B cell (primary cell): Measurements from ENCODE around the gene EEPD1. TPM values are rescaled to one million over a fixed set of nuclear protein-coding genes. Genes with fewer than 3 reads are reported as not detected.

Source experiments
- ATAC-seq: fragments of 200-7000 bp; cut with Tn5 transposase; one replicate; pipeline ENCODE4 v1.10.0; 2021; ENCODE audit warnings: low read depth, mild to moderate bottlenecking, moderate number of reproducible peaks, moderate library complexity
- CTCF ChIA-PET: fragments of 350-600 bp; sonication (Branson Sonifier 250); formaldehyde crosslinking; loops from one replicate; lab custom pipeline; 2021; ENCODE audit warnings: antibody characterized with exemption, inconsistent platforms; lab: Charles Lee
- POLR2A ChIA-PET: fragments of 350-600 bp; sonication (Branson Sonifier 250); formaldehyde crosslinking; loops from one replicate; lab custom pipeline; 2021; ENCODE audit warnings: antibody characterized with exemption; lab: Charles Lee
- DNase-seq: peaks from one replicate; pipeline ENCODE4 v3.0.0; 2013
- H2AFZ ChIP-seq: 2 replicates; pipeline ENCODE4 v1.6.1; 2012; ENCODE audit warnings: mild to moderate bottlenecking, low read depth, low read length; ENCODE audit not compliant: insufficient read depth, poor library complexity, severe bottlenecking
- H3K27ac ChIP-seq, 2 donors: 1 replicate in 1 of 2; 2 replicates in 1 of 2; pipeline ENCODE4 v1.5.1; 2012 to 2013; ENCODE audit warnings: low read length in 2 of 2, mild to moderate bottlenecking in 2 of 2, moderate library complexity in 1 of 2
- H3K27me3 ChIP-seq, 4 experiments: fragments of 200-600 bp in 1 of 4; sonication (generic) in 1 of 4; replicated peaks in 1 of 4; 1 replicate in 2 of 4; 2 replicates in 2 of 4; pipeline versions ENCODE4 v1.6.1 to v1.7.0; 2013 to 2016; ENCODE audit warnings: low read length in 3 of 4, mild to moderate bottlenecking in 2 of 4, mixed read lengths in 1 of 4, moderate library complexity in 1 of 4; ENCODE audit not compliant: insufficient read depth in 4 of 4, control insufficient read depth in 3 of 4; ENCODE audit errors: control extremely low read depth in 1 of 4
- H3K36me3 ChIP-seq, 2 experiments: replicated peaks in 1 of 2; 1 replicate in 1 of 2; 2 replicates in 1 of 2; pipeline versions ENCODE4 v1.6.1 to v1.7.1; 2013; ENCODE audit warnings: low read length in 1 of 2; ENCODE audit not compliant: insufficient read depth in 2 of 2, control insufficient read depth in 1 of 2; ENCODE audit errors: control extremely low read depth in 1 of 2, extremely low read depth in 1 of 2
- H3K4me1 ChIP-seq, 2 donors: fragments of 200-600 bp in 1 of 2; sonication (generic) in 1 of 2; 1 replicate in 1 of 2; 2 replicates in 1 of 2; pipeline versions ENCODE4 v1.5.1 to v1.6.1; 2013 to 2017; ENCODE audit warnings: low read length in 2 of 2; ENCODE audit not compliant: control insufficient read depth in 2 of 2, insufficient read depth in 2 of 2
- H3K4me2 ChIP-seq: replicated peaks from 2 replicates; pipeline ENCODE3; 2012; ENCODE audit warnings: mild to moderate bottlenecking, low read depth, low read length; ENCODE audit not compliant: poor library complexity, severe bottlenecking
- H3K4me3 ChIP-seq, 5 experiments: fragments of 200-600 bp in 1 of 5; sonication (generic) in 1 of 5; 1 replicate in 3 of 5; 2 replicates in 2 of 5; pipeline versions ENCODE4 v1.5.1 to v1.7.0; 2011 to 2016; ENCODE audit warnings: low read length in 4 of 5, mild to moderate bottlenecking in 4 of 5, low read depth in 2 of 5, control low read depth in 1 of 5, moderate library complexity in 1 of 5; ENCODE audit not compliant: insufficient read depth in 1 of 5; ENCODE audit errors: control extremely low read depth in 1 of 5, extremely low read depth in 1 of 5
- H3K79me2 ChIP-seq: fragments of 200-600 bp; sonication (generic); one replicate; pipeline ENCODE4 v1.6.0; 2016; ENCODE audit warnings: low read length; ENCODE audit not compliant: control insufficient read depth, insufficient read depth
- H3K9ac ChIP-seq: fragments of 200-600 bp; sonication (generic); 2 replicates; pipeline ENCODE4 v1.6.1; 2017; ENCODE audit warnings: mild to moderate bottlenecking, low read length, moderate library complexity
- H3K9me3 ChIP-seq, 3 donors: one replicate each; pipeline versions ENCODE4 v1.6.1 to v1.7.1; 2013; ENCODE audit warnings: low read length in 2 of 3; ENCODE audit not compliant: control insufficient read depth in 2 of 3, insufficient read depth in 1 of 3; ENCODE audit errors: control extremely low read depth in 1 of 3
- H4K20me1 ChIP-seq: 2 replicates; pipeline ENCODE4 v1.6.0; 2012; ENCODE audit warnings: mild to moderate bottlenecking, low read length; ENCODE audit not compliant: insufficient read depth, control insufficient read depth, poor library complexity, severe bottlenecking
- H3K27ac Mint-ChIP-seq: one replicate; pipeline ENCODE4 v1.8.0; 2021; ENCODE audit warnings: mixed read lengths
- H3K27me3 Mint-ChIP-seq: one replicate; pipeline ENCODE4 v1.8.0; 2021; ENCODE audit warnings: mixed read lengths
- H3K4me1 Mint-ChIP-seq: one replicate; pipeline ENCODE4 v1.8.0; 2021; ENCODE audit warnings: mixed read lengths
- H3K4me3 Mint-ChIP-seq: one replicate; pipeline ENCODE4 v1.8.0; 2021; ENCODE audit warnings: mixed read lengths
- H3K9me3 Mint-ChIP-seq: one replicate; pipeline ENCODE4 v1.8.0; 2022; ENCODE audit warnings: mixed read lengths; ENCODE audit not compliant: insufficient read depth
- CTCF ChIP-seq: fragments of 200-600 bp; IDR thresholded peaks from one replicate; pipeline ENCODE4 v1.8.0; 2022; ENCODE audit warnings: antibody characterized with exemption, mild to moderate bottlenecking
- EZH2 ChIP-seq: IDR thresholded peaks from 2 replicates; pipeline ENCODE4 v1.6.1; 2012; ENCODE audit warnings: borderline replicate concordance, low read depth, mild to moderate bottlenecking, moderate library complexity, low read length; ENCODE audit not compliant: insufficient read depth, poor library complexity, severe bottlenecking
- WGBS: methylation state at CpG from one replicate; pipeline ENCODE4 v1.1.5; 2013; ENCODE audit warnings: missing lambda C conversion rate; ENCODE audit not compliant: insufficient coverage; 5-methylcytosine and 5-hydroxymethylcytosine counted together
- intact Hi-C: fragments of 100-400 bp; cut with micrococcal nuclease; formaldehyde crosslinking; loops from one replicate; pipeline ENCODE4 v1.10.0; 2022
- polyA plus RNA-seq: library from polyadenylated mRNA; depleted of rRNA; stranded (reverse); fragments of >200 nt; gene quantifications from 2 replicates; pipeline ENCODE4 v1.2.3, GENCODE V29; 2012
- total RNA-seq, 2 donors: library from RNA; stranded (reverse); fragments of 120-200 nt in 1 of 2; gene quantifications; 1 replicate in 1 of 2; 2 replicates in 1 of 2; pipeline versions ENCODE4 v1.2.3 to v1.2.4, GENCODE V29; 2013 to 2022

EEPD1 gene
- total and polyA plus RNA-seq, 2 donors (not counting 1 experiment from before 2014, with no cell fraction given): 0.49 to 4.1 TPM

- Mint-ChIP-seq H3K4me3 (no peak overlapping the region), H3K27me3 (peaks cover 11% of the 10 kb centered on the region), H3K9me3 (no peaks in the 10 kb centered on the region), H3K27ac (no peak overlapping the region), H3K4me1 (no peaks in the 10 kb centered on the region)
- Histone ChIP-seq H3K4me2 (no peak overlapping the region), H2AFZ (no peak overlapping the region), H3K4me1 (no peaks in the 10 kb centered on the region), H3K9ac (no peak overlapping the region), H3K4me3 (no peak overlapping the region), H3K79me2 (no peaks in the 10 kb centered on the region), H4K20me1 (no peaks in the 10 kb centered on the region), H3K27me3 (no peaks in the 10 kb centered on the region), H3K27ac (no peak overlapping the region), H3K9me3 (no peaks in the 10 kb centered on the region), H3K36me3 (no peaks in the 10 kb centered on the region)
- WGBS: 43% methylated on average over 9 of the region's 10 CpGs
- TF ChIP-seq EZH2 (no peak), CTCF (no peak)
- intact Hi-C loops: no loop called here
- ATAC-seq (no peak), DNase-seq (no peak)
- CTCF ChIA-PET: no interaction called here
- POLR2A ChIA-PET: interaction anchor here (0.7 kb wide), 1 partner anchor 140 kb away, joined by 11 read pairs; no protein-coding TSS in a partner anchor
Measured at GRCh38 chr7:36207451-36208291, 54.6 kb downstream of the EEPD1 start.

- H3K36me3 ChIP-seq: no peaks in the 10 kb centered on the region
- intact Hi-C loops: no loop called here
- no peak overlapping the region for H3K27ac Mint-ChIP-seq
- H3K9ac ChIP-seq: no peak overlapping the region
- H3K4me3 Mint-ChIP-seq: no peak overlapping the region
- CTCF ChIA-PET: no interaction called here
- no peaks in the 10 kb centered on the region for H4K20me1 ChIP-seq
- H2AFZ ChIP-seq: no peak overlapping the region
- no peaks in the 10 kb centered on the region for H3K4me1 ChIP-seq
- POLR2A ChIA-PET: no interaction called here
- no peak overlapping the region for H3K27ac ChIP-seq
- H3K9me3 Mint-ChIP-seq: no peaks in the 10 kb centered on the region
- H3K9me3 ChIP-seq: no peaks in the 10 kb centered on the region
- peaks cover 9% of the 10 kb centered on the region for H3K27me3 Mint-ChIP-seq
- no peaks in the 10 kb centered on the region for H3K79me2 ChIP-seq
- H3K27me3 ChIP-seq: no peaks in the 10 kb centered on the region
- TF ChIP-seq CTCF: no peak
- no peak for TF ChIP-seq EZH2
- DNase-seq (no peak), ATAC-seq (no peak)
- no peak overlapping the region for H3K4me2 ChIP-seq
- no peaks in the 10 kb centered on the region for H3K4me1 Mint-ChIP-seq
- H3K4me3 ChIP-seq: no peak overlapping the region
Measured at GRCh38 chr7:36208426-36208825, 55.4 kb downstream of the EEPD1 start.
